K562 (cell line): ENCODE measurements around the gene AGRN. TPM values are rescaled to one million over a fixed set of nuclear protein-coding genes. Genes with fewer than 3 reads are reported as not detected.

Experiments used
- CBX1 ChIP-seq: sonication (generic); IDR thresholded peaks from 2 replicates; pipeline ENCODE4 v1.6.1; 2016; ENCODE audit warnings: antibody characterized with exemption, low read depth, mild to moderate bottlenecking
- CHD2 ChIP-seq: IDR thresholded peaks from 2 replicates; pipeline ENCODE4 v1.6.1; 2011; ENCODE audit warnings: low read depth, low read length
- DEAF1 ChIP-seq: fragments of 450-650 bp; formaldehyde crosslinking; IDR thresholded peaks from 2 replicates; pipeline ENCODE4 v1.4.0; 2020; ENCODE audit warnings: mild to moderate bottlenecking, moderate library complexity
- EP300 ChIP-seq: IDR thresholded peaks from 2 replicates; pipeline ENCODE4 v1.6.1; 2012; ENCODE audit warnings: low read length, improper control_type of control experiment
- ETS2 ChIP-seq: IDR thresholded peaks from 2 replicates; pipeline ENCODE4 v1.6.1; 2016; ENCODE audit warnings: borderline replicate concordance, missing genetic modification characterization, mild to moderate bottlenecking, moderate library complexity, missing compliant biosample characterization; ENCODE audit not compliant: poor library complexity, severe bottlenecking
- FOXM1 ChIP-seq, 2 experiments: fragments of 450-650 bp in 1 of 2; sonication (generic) in 1 of 2; formaldehyde crosslinking in 1 of 2; IDR thresholded peaks; 2 replicates each; pipeline versions ENCODE4 v1.6.1 to v1.9.0; 2017 to 2022; ENCODE audit warnings: low read depth in 2 of 2, mild to moderate bottlenecking in 2 of 2, missing genetic modification reagents in 1 of 2, moderate library complexity in 1 of 2
- HBP1 ChIP-seq: fragments of 450-650 bp; formaldehyde crosslinking; IDR thresholded peaks from 2 replicates; pipeline ENCODE4 v1.4.0; 2022; ENCODE audit warnings: missing genetic modification characterization
- ILF3 ChIP-seq: fragments of 450-650 bp; IDR thresholded peaks from 2 replicates; pipeline ENCODE4 v1.6.1; 2018; ENCODE audit warnings: antibody characterized with exemption, mild to moderate bottlenecking, moderate library complexity, borderline replicate concordance
- MCM3 ChIP-seq: fragments of 450-650 bp; IDR thresholded peaks from 2 replicates; pipeline ENCODE4 v1.6.1; 2016
- MEF2A ChIP-seq: IDR thresholded peaks from 2 replicates; pipeline ENCODE4 v1.6.1; 2011; ENCODE audit warnings: low read depth, mild to moderate bottlenecking, low read length, moderate library complexity; ENCODE audit not compliant: control insufficient read depth
- MTA2 ChIP-seq: fragments of 450-650 bp; IDR thresholded peaks from 2 replicates; pipeline ENCODE4 v1.6.1; 2016; ENCODE audit warnings: low read depth
- MTA3 ChIP-seq: fragments of 450-650 bp; formaldehyde crosslinking; IDR thresholded peaks from 2 replicates; pipeline ENCODE4 v1.6.1; 2017; ENCODE audit warnings: mild to moderate bottlenecking, borderline replicate concordance
- RCOR1 ChIP-seq, 2 experiments: IDR thresholded peaks; 2 replicates each; pipeline ENCODE4 v1.6.1; 2012; ENCODE audit warnings: low read depth in 2 of 2, low read length in 2 of 2, borderline replicate concordance in 1 of 2, improper control_type of control experiment in 1 of 2
- ZNF764 ChIP-seq: fragments of 250-450 bp; sonication (Bioruptor Pico); IDR thresholded peaks from 2 replicates; pipeline ENCODE4 v1.4.0; 2020; ENCODE audit warnings: low read depth, mild to moderate bottlenecking, moderate library complexity
- polyA plus RNA-seq, 8 experiments: library from polyadenylated mRNA; depleted of rRNA in 4 of 8; stranded (reverse) in 5 of 8; unstranded in 3 of 8; fragments of >200 nt; fragmentation: Nextera tagmentation in 2 of 8; fragmentation: Illumina TruSeq in 1 of 8; extraction: Ambion mirVana in 2 of 8; extraction: Trizol in 1 of 8; gene quantifications; 2 replicates each; pipeline versions ENCODE4 v1.2.1 to v1.2.3, GENCODE V29; 2011 to 2014; ENCODE audit warnings: inconsistent platforms in 1 of 8, missing spikeins in 1 of 8
- total RNA-seq, 7 experiments: library from RNA; depleted of rRNA in 6 of 7; stranded (reverse); fragments of >200 nt in 6 of 7; fragmentation: Illumina TruSeq in 2 of 7; extraction: Trizol in 2 of 7; gene quantifications; 2 replicates each; pipeline versions ENCODE4 v1.2.1 to v1.2.3, GENCODE V29; 2011 to 2021; ENCODE audit warnings: low replicate concordance in 1 of 7
- TF ChIP-seq, protein P1 (sequence below): fragments of 450-650 bp; IDR thresholded peaks from 2 replicates; pipeline ENCODE4 v1.6.1; 2018; ENCODE audit not compliant: partially characterized antibody
- TF ChIP-seq, protein P2 (sequence below): IDR thresholded peaks from 2 replicates; pipeline ENCODE4 v1.6.1; 2016; ENCODE audit warnings: missing genetic modification characterization, missing compliant biosample characterization

AGRN gene
- total and polyA plus RNA-seq, 9 of the 15 experiments (the other 6 are each of a cell fraction or from before 2014, with no cell fraction given) = 0.04 to 111 (median 18.1) TPM

DNA sequence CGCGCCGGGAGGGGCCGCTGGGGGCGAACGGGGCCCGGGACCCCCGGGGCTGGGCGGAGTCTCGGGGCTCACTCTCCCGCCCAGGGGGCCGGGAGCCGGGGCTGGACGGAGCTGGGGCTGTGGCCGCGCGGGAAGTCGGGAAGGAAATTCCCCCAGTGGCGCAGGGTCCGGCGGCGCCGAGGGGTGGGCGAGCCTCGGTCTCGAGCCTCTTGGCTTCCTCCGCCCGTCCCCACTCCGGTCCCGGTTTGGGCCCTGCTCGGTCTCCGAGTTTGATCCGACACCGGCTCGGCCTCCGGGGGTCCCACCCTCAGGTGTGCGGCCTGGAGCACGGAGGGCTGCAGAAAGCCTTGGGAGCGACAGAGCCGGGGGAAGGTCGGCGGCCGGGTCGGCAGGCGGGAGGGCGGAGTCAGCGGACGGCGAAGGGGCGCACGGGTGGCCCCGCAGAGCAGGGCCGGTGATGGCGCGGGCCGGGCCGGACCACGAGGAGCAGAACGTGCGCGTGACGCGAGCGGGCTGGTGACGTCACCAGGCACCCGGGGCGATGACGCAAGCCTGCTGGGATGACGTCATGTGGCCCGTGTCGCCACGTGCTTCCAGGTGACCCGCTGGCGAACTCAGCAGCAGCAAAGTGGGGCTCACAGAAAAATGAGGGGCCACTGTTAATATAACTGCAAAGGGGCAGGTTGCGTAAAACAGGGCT, 19.4 kb upstream of the AGRN start (continued):
- no peak; the same call in 1 of the 2 replicates for TF ChIP-seq ILF3
- TF ChIP-seq, protein P1, sequence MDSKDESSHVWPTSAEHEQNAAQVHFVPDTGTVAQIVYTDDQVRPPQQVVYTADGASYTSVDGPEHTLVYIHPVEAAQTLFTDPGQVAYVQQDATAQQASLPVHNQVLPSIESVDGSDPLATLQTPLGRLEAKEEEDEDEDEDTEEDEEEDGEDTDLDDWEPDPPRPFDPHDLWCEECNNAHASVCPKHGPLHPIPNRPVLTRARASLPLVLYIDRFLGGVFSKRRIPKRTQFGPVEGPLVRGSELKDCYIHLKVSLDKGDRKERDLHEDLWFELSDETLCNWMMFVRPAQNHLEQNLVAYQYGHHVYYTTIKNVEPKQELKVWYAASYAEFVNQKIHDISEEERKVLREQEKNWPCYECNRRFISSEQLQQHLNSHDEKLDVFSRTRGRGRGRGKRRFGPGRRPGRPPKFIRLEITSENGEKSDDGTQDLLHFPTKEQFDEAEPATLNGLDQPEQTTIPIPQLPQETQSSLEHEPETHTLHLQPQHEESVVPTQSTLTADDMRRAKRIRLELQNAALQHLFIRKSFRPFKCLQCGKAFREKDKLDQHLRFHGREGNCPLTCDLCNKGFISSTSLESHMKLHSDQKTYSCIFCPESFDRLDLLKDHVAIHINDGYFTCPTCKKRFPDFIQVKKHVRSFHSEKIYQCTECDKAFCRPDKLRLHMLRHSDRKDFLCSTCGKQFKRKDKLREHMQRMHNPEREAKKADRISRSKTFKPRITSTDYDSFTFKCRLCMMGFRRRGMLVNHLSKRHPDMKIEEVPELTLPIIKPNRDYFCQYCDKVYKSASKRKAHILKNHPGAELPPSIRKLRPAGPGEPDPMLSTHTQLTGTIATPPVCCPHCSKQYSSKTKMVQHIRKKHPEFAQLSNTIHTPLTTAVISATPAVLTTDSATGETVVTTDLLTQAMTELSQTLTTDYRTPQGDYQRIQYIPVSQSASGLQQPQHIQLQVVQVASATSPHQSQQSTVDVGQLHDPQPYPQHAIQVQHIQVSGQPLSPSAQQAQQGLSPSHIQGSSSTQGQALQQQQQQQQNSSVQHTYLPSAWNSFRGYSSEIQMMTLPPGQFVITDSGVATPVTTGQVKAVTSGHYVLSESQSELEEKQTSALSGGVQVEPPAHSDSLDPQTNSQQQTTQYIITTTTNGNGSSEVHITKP = peak; percentile 48
- no peak for TF ChIP-seq DEAF1
- TF ChIP-seq CBX1 = peak; percentile 91
- TF ChIP-seq, protein P2, sequence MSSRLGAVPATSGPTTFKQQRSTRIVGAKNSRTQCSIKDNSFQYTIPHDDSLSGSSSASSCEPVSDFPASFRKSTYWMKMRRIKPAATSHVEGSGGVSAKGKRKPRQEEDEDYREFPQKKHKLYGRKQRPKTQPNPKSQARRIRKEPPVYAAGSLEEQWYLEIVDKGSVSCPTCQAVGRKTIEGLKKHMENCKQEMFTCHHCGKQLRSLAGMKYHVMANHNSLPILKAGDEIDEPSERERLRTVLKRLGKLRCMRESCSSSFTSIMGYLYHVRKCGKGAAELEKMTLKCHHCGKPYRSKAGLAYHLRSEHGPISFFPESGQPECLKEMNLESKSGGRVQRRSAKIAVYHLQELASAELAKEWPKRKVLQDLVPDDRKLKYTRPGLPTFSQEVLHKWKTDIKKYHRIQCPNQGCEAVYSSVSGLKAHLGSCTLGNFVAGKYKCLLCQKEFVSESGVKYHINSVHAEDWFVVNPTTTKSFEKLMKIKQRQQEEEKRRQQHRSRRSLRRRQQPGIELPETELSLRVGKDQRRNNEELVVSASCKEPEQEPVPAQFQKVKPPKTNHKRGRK (tag) = no peak
- peak; percentile 10; the same call in 1 of the 2 replicates for TF ChIP-seq CHD2
- no peak for TF ChIP-seq ZNF764 (CRISPR knock-in tag)
- peak; percentile 10 to 88; a peak in 2 of 4 replicates for TF ChIP-seq RCOR1 (IDR thresholded peaks at IDR 0.05; ENCODE audit: borderline replicate concordance in 1 of 2, low read depth in 2 of 2, low read length in 2 of 2)
- peak; percentile 18; the same call in 1 of the 2 replicates for TF ChIP-seq EP300
- no peak for TF ChIP-seq MCM3
- no peak for TF ChIP-seq ETS2 (tag)
- peak; percentile 85 for TF ChIP-seq HBP1 (CRISPR knock-in tag)
- TF ChIP-seq FOXM1 (IDR thresholded peaks at IDR 0.05; ENCODE audit: low read depth) = no peak
- TF ChIP-seq FOXM1 (CRISPR knock-in tag; IDR thresholded peaks at IDR 0.05; ENCODE audit: low read depth) = peak; percentile 98
- TF ChIP-seq MEF2A = no peak
- peak; percentile 100 for TF ChIP-seq MTA3
- 0 out of 2 replicates have a peak, but pooled peaks have one; percentile 6 for TF ChIP-seq MTA2
